Measurements from ENCODE around the gene TCFL5.

Gene TCFL5

GRCh38 chr20:62907384-62908317 is 46.0 kb upstream of the TCFL5 start:
- TF ChIP-seq REST (IDR thresholded peaks at IDR 0.05; ENCODE audit: insufficient read depth in 1 of 2, low read depth in 2 of 2, low read length in 2 of 2) (no peak), POLR2AphosphoS5 (IDR thresholded peaks at IDR 0.05; ENCODE audit: low read depth, low read length) (no peak), FOXP2 (optimal IDR thresholded peaks at IDR 0.05; ENCODE audit: borderline replicate concordance, extremely low read depth, extremely low read length, insufficient read depth) (no peak), SIN3A (IDR thresholded peaks at IDR 0.05; ENCODE audit: borderline replicate concordance, insufficient read depth, low read length) (no peak), TAF1 (IDR thresholded peaks at IDR 0.05; ENCODE audit: borderline replicate concordance, insufficient read depth, low read length) (no peak)

GRCh38 chr20:62906647-62907375 is 45.2 kb upstream of the TCFL5 start:
- TF ChIP-seq FOXP2 (optimal IDR thresholded peaks at IDR 0.05; ENCODE audit: borderline replicate concordance, extremely low read depth, extremely low read length, insufficient read depth) (no peak), TAF1 (IDR thresholded peaks at IDR 0.05; ENCODE audit: borderline replicate concordance, insufficient read depth, low read length) (no peak), SIN3A (IDR thresholded peaks at IDR 0.05; ENCODE audit: borderline replicate concordance, insufficient read depth, low read length) (no peak), REST (IDR thresholded peaks at IDR 0.05; ENCODE audit: insufficient read depth in 1 of 2, low read depth in 2 of 2, low read length in 2 of 2) (no peak), POLR2AphosphoS5 (IDR thresholded peaks at IDR 0.05; ENCODE audit: low read depth, low read length) (no peak)

- no peak for TF ChIP-seq REST (IDR thresholded peaks at IDR 0.05; ENCODE audit: insufficient read depth in 1 of 2, low read depth in 2 of 2, low read length in 2 of 2)
- TF ChIP-seq POLR2AphosphoS5 (IDR thresholded peaks at IDR 0.05; ENCODE audit: low read depth, low read length) = no peak
- no peak for TF ChIP-seq SIN3A (IDR thresholded peaks at IDR 0.05; ENCODE audit: borderline replicate concordance, insufficient read depth, low read length)
- TF ChIP-seq FOXP2 (optimal IDR thresholded peaks at IDR 0.05; ENCODE audit: borderline replicate concordance, extremely low read depth, extremely low read length, insufficient read depth) = no peak
- no peak for TF ChIP-seq TAF1 (IDR thresholded peaks at IDR 0.05; ENCODE audit: borderline replicate concordance, insufficient read depth, low read length)
Measured at GRCh38 chr20:62906209-62906608, 44.6 kb upstream of the TCFL5 start.

- no peak for TF ChIP-seq TAF1 (IDR thresholded peaks at IDR 0.05; ENCODE audit: borderline replicate concordance, insufficient read depth, low read length)
- TF ChIP-seq SIN3A (IDR thresholded peaks at IDR 0.05; ENCODE audit: borderline replicate concordance, insufficient read depth, low read length) = no peak
- no peak for TF ChIP-seq REST (IDR thresholded peaks at IDR 0.05; ENCODE audit: insufficient read depth in 1 of 2, low read depth in 2 of 2, low read length in 2 of 2)
- TF ChIP-seq POLR2AphosphoS5 (IDR thresholded peaks at IDR 0.05; ENCODE audit: low read depth, low read length) = no peak
- TF ChIP-seq FOXP2 (optimal IDR thresholded peaks at IDR 0.05; ENCODE audit: borderline replicate concordance, extremely low read depth, extremely low read length, insufficient read depth) = no peak
Measured at GRCh38 chr20:62905536-62906117, 44.0 kb upstream of the TCFL5 start.

Measured in PFSK-1 (cell line).